K562 (cell line): ENCODE data around the gene SULT2B1. TPM values are rescaled to one million over a fixed set of nuclear protein-coding genes. Genes with fewer than 3 reads are reported as not detected.

Experiments used
- FIP1L1 ChIP-seq: fragments of 200-400 bp; formaldehyde crosslinking; IDR thresholded peaks from 2 replicates; pipeline ENCODE4 v1.6.1; 2018; ENCODE audit warnings: mild to moderate bottlenecking, low read depth, low read length; ENCODE audit not compliant: poor library complexity, severe bottlenecking
- GATAD2A ChIP-seq: fragments of 450-650 bp; IDR thresholded peaks from 2 replicates; pipeline ENCODE4 v1.6.1; 2017
- IFI16 ChIP-seq: fragments of 250-450 bp; sonication (Bioruptor Pico); IDR thresholded peaks from 2 replicates; pipeline ENCODE4 v2.1.2; 2022; ENCODE audit warnings: mild to moderate bottlenecking, inconsistent platforms
- L3MBTL2 ChIP-seq: fragments of 450-650 bp; IDR thresholded peaks from 2 replicates; pipeline ENCODE4 v1.6.1; 2016; ENCODE audit warnings: mild to moderate bottlenecking, moderate library complexity
- NCOA4 ChIP-seq: fragments of 450-650 bp; IDR thresholded peaks from 2 replicates; pipeline ENCODE4 v1.6.1; 2018; ENCODE audit warnings: mild to moderate bottlenecking; ENCODE audit not compliant: partially characterized antibody
- NFRKB ChIP-seq: fragments of 450-650 bp; IDR thresholded peaks from 2 replicates; pipeline ENCODE4 v1.6.1; 2016; ENCODE audit warnings: low read depth
- NONO ChIP-seq, 2 experiments: fragments of 200-400 bp in 1 of 2; fragments of 450-650 bp in 1 of 2; formaldehyde crosslinking in 1 of 2; IDR thresholded peaks; 2 replicates each; pipeline ENCODE4 v1.6.1; 2017; ENCODE audit warnings: low read depth in 2 of 2, mild to moderate bottlenecking in 2 of 2, moderate library complexity in 2 of 2, low read length in 1 of 2
- NR1H2 ChIP-seq: sonication (generic); formaldehyde crosslinking; IDR thresholded peaks from 2 replicates; pipeline ENCODE4 v1.4.0; 2020; ENCODE audit warnings: mild to moderate bottlenecking, missing genetic modification reagents
- PURB ChIP-seq: sonication (generic); formaldehyde crosslinking; IDR thresholded peaks from 2 replicates; pipeline ENCODE4 v1.9.0; 2021; ENCODE audit warnings: low read depth, mild to moderate bottlenecking, missing genetic modification reagents
- RNF2 ChIP-seq: sonication (generic); IDR thresholded peaks from 2 replicates; pipeline ENCODE4 v1.6.1; 2016
- SAFB ChIP-seq: fragments of 200-400 bp; formaldehyde crosslinking; IDR thresholded peaks from 2 replicates; pipeline ENCODE4 v1.6.1; 2017; ENCODE audit warnings: low read depth, low read length, borderline replicate concordance
- ZNF224 ChIP-seq: sonication (generic); formaldehyde crosslinking; IDR thresholded peaks from 2 replicates; pipeline ENCODE4 v1.8.0; 2022; ENCODE audit warnings: mild to moderate bottlenecking, missing genetic modification reagents
- ZNF263 ChIP-seq: sonication (generic); formaldehyde crosslinking; IDR thresholded peaks from 2 replicates; pipeline ENCODE4 v1.8.0; 2022; ENCODE audit warnings: mild to moderate bottlenecking, missing genetic modification reagents, borderline replicate concordance
- ZNF395 ChIP-seq: fragments of 200-800 bp; sonication (Bioruptor generic); IDR thresholded peaks from 2 replicates; pipeline ENCODE4 v1.6.1; 2017; ENCODE audit warnings: missing genetic modification characterization, missing compliant biosample characterization
- ZNF609 ChIP-seq: sonication (generic); formaldehyde crosslinking; IDR thresholded peaks from 2 replicates; pipeline ENCODE4 v1.8.1; 2023; ENCODE audit warnings: missing genetic modification reagents, mild to moderate bottlenecking, borderline replicate concordance
- polyA plus RNA-seq, 8 experiments: library from polyadenylated mRNA; depleted of rRNA in 4 of 8; stranded (reverse) in 5 of 8; unstranded in 3 of 8; fragments of >200 nt; fragmentation: Nextera tagmentation in 2 of 8; fragmentation: Illumina TruSeq in 1 of 8; extraction: Ambion mirVana in 2 of 8; extraction: Trizol in 1 of 8; gene quantifications; 2 replicates each; pipeline versions ENCODE4 v1.2.1 to v1.2.3, GENCODE V29; 2011 to 2014; ENCODE audit warnings: inconsistent platforms in 1 of 8, missing spikeins in 1 of 8
- total RNA-seq, 7 experiments: library from RNA; depleted of rRNA in 6 of 7; stranded (reverse); fragments of >200 nt in 6 of 7; fragmentation: Illumina TruSeq in 2 of 7; extraction: Trizol in 2 of 7; gene quantifications; 2 replicates each; pipeline versions ENCODE4 v1.2.1 to v1.2.3, GENCODE V29; 2011 to 2021; ENCODE audit warnings: low replicate concordance in 1 of 7
- TF ChIP-seq, protein P1 (sequence below): sonication (generic); formaldehyde crosslinking; IDR thresholded peaks from 2 replicates; pipeline ENCODE4 v1.8.0; 2022; ENCODE audit warnings: mild to moderate bottlenecking, missing genetic modification reagents

The SULT2B1 gene
- total and polyA plus RNA-seq, 9 of the 15 experiments (the other 6 are each of a cell fraction or from before 2014, with no cell fraction given) = 0.09 to 0.62 (median 0.22) TPM; not detected in 2

DNA sequence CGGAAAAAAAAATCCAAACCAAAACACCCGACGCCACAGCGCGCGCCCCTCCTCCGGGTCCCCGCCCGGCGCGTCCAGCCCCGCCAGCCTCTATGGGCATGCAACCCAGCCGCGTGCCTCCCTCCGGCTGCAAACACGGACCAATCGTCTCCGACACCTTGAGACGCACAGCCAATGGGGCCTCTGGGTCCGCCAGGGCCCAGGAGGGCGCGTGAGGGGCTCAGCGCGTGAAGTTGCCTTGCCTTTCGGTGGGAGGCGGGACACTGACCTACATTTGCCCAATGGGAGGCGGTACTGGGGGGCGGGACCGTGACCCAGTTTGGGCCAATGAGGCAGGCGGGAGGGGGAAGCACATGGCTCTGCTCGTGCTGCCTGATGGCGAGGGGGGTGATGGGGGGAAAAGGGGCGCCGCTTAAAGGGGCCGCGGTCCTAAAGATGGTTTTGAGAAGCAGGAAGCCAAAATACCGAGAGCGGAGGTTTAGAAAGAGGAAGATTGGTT, 85.5 kb downstream of the SULT2B1 start (continued):
- TF ChIP-seq L3MBTL2 (peak; percentile 99), IFI16 (CRISPR knock-in tag) (no peak), RNF2 (peak; percentile 80), PURB (CRISPR knock-in tag) (no peak), NFRKB (no peak), NCOA4 (no peak), ZNF263 (CRISPR knock-in tag) (peak; percentile 75; the same call in 1 of the 2 replicates), FIP1L1 (peak; percentile 71), ZNF395 (CRISPR knock-in tag) (no peak; the same call in none of the 2 replicates), NONO (IDR thresholded peaks at IDR 0.05; ENCODE audit: low read depth in 2 of 2, low read length in 1 of 2) (peak in 1 of 2 experiments; percentile 54; a peak in 1 of 4 replicates), ZNF609 (CRISPR knock-in tag) (0 out of 2 replicates have a peak, but pooled peaks have one; percentile 57), NR1H2 (CRISPR knock-in tag) (no peak), ZNF224 (CRISPR knock-in tag) (peak; percentile 95; the same call in 1 of the 2 replicates), GATAD2A (no peak), SAFB (no peak)
- TF ChIP-seq, protein P1, sequence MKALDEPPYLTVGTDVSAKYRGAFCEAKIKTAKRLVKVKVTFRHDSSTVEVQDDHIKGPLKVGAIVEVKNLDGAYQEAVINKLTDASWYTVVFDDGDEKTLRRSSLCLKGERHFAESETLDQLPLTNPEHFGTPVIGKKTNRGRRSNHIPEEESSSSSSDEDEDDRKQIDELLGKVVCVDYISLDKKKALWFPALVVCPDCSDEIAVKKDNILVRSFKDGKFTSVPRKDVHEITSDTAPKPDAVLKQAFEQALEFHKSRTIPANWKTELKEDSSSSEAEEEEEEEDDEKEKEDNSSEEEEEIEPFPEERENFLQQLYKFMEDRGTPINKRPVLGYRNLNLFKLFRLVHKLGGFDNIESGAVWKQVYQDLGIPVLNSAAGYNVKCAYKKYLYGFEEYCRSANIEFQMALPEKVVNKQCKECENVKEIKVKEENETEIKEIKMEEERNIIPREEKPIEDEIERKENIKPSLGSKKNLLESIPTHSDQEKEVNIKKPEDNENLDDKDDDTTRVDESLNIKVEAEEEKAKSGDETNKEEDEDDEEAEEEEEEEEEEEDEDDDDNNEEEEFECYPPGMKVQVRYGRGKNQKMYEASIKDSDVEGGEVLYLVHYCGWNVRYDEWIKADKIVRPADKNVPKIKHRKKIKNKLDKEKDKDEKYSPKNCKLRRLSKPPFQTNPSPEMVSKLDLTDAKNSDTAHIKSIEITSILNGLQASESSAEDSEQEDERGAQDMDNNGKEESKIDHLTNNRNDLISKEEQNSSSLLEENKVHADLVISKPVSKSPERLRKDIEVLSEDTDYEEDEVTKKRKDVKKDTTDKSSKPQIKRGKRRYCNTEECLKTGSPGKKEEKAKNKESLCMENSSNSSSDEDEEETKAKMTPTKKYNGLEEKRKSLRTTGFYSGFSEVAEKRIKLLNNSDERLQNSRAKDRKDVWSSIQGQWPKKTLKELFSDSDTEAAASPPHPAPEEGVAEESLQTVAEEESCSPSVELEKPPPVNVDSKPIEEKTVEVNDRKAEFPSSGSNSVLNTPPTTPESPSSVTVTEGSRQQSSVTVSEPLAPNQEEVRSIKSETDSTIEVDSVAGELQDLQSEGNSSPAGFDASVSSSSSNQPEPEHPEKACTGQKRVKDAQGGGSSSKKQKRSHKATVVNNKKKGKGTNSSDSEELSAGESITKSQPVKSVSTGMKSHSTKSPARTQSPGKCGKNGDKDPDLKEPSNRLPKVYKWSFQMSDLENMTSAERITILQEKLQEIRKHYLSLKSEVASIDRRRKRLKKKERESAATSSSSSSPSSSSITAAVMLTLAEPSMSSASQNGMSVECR (CRISPR knock-in tag) = peak; percentile 60; the same call in 1 of the 2 replicates
